ENCODE measurements around the gene STAT5B. TPM values are rescaled to one million over a fixed set of nuclear protein-coding genes. Genes with fewer than 3 reads are reported as not detected.
"Not testable (repeated sequence)": the region's sequence is repeated elsewhere in the genome, so short reads cannot be mapped to it uniquely, and the experiment has no call there.

Gene STAT5B
- total RNA-seq, 1 experiment from 2014 or later: 24.3 TPM

DNA sequence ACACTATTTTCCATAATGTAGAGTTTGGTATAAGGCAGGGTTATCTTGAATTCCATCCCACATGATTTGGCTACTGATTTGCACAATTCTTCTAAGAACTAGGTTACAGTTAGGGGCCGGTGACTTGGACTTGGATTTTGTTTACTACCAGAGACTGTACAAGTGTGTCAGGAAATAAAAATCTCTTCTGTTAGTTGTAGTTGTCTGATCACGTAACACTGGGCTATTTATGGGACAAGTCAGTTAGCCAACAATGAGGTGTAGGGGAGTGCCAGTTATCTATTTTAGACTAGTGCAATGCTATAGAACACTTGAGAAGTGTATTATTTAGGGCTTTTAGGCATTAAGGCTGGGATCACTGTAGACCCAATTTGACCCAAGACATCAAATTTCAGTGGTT lies 42.2 kb downstream of the STAT5B start:
- Histone ChIP-seq H3K27me3 (no peaks in the 10 kb centered on the region), H3K4me3 (no peak overlapping the region), H3K36me3 (no peaks in the 10 kb centered on the region), H3K9me3 (no peaks in the 10 kb centered on the region)
- no peak for DNase-seq

DNA sequence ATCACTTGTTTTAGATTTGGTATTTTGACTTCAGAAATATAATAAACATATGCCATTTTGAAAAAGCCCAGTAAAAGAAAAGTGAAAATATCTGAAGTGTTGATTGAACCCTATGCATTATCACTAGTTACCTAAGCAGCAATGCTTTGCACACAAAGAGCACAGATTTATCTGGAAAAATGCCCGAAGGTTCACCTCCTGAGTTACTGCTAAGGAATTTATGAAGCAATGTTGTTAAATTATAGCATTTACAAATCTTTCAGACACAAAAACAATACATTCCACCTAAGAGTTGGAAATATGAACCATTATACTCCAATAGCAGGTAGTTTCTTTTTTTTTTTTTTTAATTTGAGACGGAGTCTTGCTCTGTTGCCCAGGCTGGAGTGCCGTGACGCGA lies 43.0 kb downstream of the STAT5B start:
- H3K4me3 ChIP-seq: no peak overlapping the region
- DNase-seq: no peak
- no peaks in the 10 kb centered on the region for H3K27me3 ChIP-seq
- H3K36me3 ChIP-seq: no peaks in the 10 kb centered on the region
- no peaks in the 10 kb centered on the region for H3K9me3 ChIP-seq

DNA sequence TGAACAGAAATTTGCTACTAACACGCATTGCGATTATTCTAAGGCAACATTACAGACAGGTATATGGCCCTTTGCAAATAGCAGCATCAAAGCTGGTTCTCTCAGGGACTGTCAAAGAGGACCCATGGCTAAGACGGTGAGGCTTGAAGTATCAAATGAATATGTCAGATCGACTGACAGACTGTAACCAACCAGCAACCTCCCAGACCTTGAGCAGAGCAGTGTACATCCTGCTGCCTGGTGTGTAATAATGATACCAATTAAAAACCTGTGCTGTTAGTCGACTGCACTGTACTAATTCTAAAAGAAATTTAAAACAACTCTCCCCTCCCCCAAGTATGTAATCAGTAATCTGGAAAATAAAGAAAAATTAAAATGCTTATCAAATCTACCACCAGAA lies 46.0 kb downstream of the STAT5B start:
- no peaks in the 10 kb centered on the region for H3K27me3 ChIP-seq
- H3K9me3 ChIP-seq: no peaks in the 10 kb centered on the region
- 0 out of 2 replicates have a peak, but pooled peaks cover 4% of the 10 kb centered on the region for H3K36me3 ChIP-seq
- DNase-seq: no peak
- no peak overlapping the region for H3K4me3 ChIP-seq

DNA sequence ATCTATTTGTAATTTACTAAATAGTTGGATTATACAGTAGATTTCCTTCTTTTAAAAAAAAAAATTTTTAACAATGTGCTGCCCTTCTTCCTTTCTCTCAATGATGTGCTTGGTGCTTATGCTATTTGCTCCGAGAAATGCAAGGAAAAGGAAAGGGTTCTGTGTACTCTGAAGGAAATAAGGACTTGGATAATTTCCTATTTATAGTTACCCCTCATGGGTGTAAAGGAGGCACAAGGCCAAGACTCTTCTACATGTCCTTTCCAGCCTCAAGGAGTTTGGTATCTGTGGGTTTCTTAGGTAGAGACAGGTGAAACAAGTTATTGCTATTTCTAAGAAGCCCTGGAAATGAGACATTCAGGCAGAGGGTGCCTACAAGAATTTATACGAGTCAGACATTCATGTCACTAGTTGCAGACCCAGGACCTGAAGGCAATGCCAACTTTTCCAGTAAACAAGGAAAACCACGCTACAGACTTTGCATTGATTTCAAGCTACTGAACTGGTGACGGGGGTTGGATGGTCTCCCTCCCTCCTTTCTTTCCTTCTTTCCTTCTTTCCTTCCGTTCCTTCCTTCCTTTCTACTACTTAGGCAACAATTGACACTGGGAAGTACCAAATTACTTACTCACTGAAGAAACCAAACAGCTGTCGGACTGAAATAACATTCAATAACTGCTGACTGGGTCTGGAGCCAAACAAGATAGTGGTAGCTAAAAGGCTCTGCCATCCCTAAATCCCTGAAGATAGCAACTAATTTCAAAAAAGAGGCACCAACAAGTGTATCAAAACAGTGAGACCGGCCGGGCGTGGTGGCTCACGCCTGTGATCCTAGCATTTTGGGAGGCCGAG lies 48.1 kb downstream of the STAT5B start:
- Histone ChIP-seq H3K9me3 (no peaks in the 10 kb centered on the region), H3K36me3 (peaks cover 7% of the 10 kb centered on the region; the same call in 1 of the 2 replicates), H3K27me3 (no peaks in the 10 kb centered on the region), H3K4me3 (no peak overlapping the region)
- no peak for DNase-seq

DNA sequence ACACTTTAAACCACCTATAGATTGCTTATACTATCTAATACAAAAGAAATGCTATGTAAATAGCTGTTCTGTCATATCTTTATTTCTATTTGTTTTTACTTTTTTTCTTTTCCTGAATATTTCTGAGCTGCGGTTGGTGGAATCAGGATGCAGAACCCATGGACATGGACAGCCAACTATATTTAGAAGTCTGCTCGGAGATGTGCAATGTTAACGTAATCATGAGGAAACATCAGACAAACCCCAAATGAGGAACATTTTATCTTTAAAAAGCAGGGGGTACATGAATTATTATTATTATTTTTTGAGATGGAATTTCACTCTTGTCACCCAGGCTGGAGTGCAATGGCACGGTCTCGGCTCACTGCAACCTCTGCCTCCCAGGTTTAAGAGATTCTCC lies 50.5 kb downstream of the STAT5B start:
- no peak for DNase-seq
- peaks cover 8% of the 10 kb centered on the region for H3K36me3 ChIP-seq
- no peaks in the 10 kb centered on the region for H3K27me3 ChIP-seq
- no peak overlapping the region for H3K4me3 ChIP-seq
- H3K9me3 ChIP-seq: no peaks in the 10 kb centered on the region

DNA sequence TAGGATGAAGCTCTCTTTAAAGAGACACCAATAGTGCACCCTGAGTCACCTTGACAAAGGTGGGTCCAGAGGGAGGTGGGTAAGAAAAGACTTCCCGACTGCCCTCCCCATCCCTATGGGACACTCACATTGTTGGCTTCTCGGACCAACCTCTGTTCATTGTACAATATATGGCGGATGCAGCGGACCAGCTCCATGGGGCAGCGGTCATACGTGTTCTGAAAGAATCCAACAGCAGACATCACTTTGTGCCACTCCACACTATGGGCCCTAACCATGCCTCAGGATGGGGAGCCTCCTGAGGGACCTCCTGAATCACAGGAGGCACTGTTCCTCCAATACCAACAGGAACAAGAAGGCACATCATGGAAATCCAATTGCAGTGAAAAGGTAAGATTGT lies 51.5 kb downstream of the STAT5B start:
- no peak for DNase-seq
- no peak overlapping the region for H3K4me3 ChIP-seq
- H3K36me3 ChIP-seq: peaks cover 8% of the 10 kb centered on the region
- H3K27me3 ChIP-seq: no peaks in the 10 kb centered on the region
- no peaks in the 10 kb centered on the region for H3K9me3 ChIP-seq

DNA sequence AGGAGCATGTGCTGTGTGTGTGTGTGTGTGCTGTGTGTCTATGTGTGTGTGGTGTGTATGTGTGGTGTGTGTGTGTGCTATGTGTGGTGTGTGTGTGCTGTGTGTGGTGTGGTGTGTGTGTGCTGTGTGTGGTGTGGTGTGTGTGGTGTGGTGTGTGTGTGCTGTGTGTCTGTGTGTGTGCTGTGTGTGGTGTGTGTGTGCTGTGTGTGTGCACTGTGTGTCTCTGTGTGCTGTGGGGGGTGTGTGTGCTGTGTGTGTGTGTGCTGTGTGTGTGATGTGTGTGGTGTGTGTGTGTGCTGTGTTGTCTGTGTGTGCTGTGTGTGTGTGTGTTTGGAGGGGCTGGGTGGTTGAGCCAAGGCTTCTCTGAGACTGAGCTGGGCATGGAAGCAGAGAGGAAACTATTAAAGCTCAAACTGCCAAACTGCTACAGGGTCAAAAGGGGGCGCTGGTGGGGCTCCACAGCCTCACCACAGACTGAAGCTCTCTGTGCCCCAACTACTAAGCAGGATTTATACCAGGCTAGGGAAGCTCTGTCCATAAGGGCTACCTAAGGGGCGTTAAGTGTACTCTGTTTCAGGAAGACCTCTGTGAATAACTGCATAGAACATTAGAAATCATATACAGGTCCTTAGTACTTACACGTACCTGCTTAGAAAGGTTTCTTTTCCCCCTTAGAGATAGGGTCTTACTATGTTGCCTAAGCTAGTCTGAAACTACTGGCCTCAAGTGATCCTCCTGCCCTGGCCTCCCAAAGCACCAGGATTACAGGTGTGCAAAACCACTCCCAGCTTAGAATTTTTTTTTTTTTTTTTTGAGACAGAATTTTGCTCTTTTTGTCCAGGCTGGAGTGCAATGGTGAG lies 54.1 kb downstream of the STAT5B start:
- no peaks in the 10 kb centered on the region for H3K27me3 ChIP-seq
- H3K9me3 ChIP-seq: no peaks in the 10 kb centered on the region
- DNase-seq: peak; percentile 28
- no peak overlapping the region for H3K4me3 ChIP-seq
- H3K36me3 ChIP-seq: peaks cover 13% of the 10 kb centered on the region

DNA sequence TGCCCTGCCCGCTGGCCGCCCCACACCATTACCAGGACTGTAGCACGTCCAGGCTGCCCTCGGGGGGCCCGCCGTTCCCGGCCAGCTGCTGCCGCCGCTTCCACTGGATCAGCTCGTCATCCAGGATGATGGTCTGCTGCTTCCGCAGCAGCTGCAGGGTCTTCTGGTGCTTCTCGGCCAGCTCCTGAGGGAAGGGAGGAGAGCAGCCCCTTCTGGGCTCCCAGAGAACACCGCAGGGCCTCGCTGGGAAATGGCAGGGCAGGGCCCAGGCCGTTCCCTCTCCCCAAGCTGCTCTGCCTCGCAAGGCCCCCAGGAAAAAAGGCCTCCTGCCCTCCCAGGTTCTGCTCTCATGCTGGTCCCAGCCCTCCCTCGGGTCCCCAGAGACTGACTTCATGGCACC lies 56.9 kb downstream of the STAT5B start:
- peaks cover 17% of the 10 kb centered on the region for H3K36me3 ChIP-seq
- H3K27me3 ChIP-seq, H3K4me3 ChIP-seq, H3K9me3 ChIP-seq, DNase-seq: not testable (repeated sequence)

DNA sequence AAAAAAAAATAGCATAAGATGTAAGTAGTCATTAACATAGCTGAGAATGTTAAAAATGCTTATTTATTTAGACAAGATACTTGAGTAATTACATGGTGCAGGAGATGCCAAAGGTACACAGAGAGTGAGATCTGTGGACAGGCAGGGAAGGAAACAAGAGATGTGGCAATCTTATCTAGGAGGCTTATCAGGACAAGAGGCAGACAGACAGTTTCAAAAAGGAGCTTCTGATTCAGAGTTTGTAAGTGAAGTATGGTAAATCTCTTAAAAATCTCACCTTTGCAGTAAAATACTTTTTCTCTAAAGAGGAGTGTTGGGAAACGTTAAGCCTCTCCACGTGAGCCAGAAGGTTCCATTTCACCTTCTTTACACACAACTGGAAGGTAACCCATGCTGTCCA lies 62.0 kb downstream of the STAT5B start:
- H3K4me3 ChIP-seq: no peak overlapping the region
- H3K36me3 ChIP-seq: peaks cover 32% of the 10 kb centered on the region
- H3K27me3 ChIP-seq: no peaks in the 10 kb centered on the region
- no peak for DNase-seq
- no peaks in the 10 kb centered on the region for H3K9me3 ChIP-seq

DNA sequence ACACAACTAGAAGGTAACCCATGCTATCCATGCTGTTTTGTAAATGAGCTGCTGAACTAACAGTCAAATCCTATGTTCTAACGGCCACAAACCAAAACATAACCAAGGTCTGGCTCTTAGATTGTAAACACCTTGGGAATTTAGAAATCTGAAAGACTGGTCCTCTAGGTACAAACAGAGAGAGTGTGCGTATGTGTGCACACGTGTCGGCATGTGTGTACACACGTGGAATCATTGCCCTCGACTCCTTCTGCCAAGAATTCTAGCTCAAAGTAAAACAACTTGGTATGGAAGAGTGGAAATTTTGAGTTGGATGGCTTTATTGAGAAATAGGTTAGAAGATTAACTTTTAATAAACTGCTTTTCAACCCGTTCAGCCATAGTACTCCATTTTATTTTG lies 63.8 kb downstream of the STAT5B start:
- H3K4me3 ChIP-seq: no peak overlapping the region
- H3K9me3 ChIP-seq: no peaks in the 10 kb centered on the region
- H3K27me3 ChIP-seq: no peaks in the 10 kb centered on the region
- H3K36me3 ChIP-seq: peaks cover 36% of the 10 kb centered on the region
- DNase-seq: no peak

DNA sequence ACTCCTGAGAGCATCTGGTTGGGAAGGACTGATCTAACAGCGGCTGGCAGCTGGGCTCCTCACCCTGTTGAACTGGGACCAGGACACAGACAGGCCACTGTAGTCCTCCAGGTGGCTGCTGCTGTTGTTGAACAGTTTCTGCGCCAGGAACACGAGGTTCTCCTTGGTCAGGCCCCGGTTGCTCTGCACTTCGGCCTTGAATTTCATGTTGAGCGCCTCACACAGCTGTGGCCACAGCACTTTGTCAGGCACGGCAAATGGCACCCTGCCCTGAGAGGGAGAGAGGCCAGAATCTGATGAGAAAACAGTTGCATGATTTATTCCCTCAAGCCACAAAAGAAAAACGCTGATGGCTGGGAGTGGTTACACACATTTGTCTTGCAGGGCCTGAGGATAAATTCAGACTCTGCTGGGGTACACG lies 64.3 kb downstream of the STAT5B start:
- not testable (repeated sequence) for H3K27me3 ChIP-seq, H3K9me3 ChIP-seq, H3K4me3 ChIP-seq
- H3K36me3 ChIP-seq: peaks cover 36% of the 10 kb centered on the region
- peak; percentile 56 for DNase-seq

DNA sequence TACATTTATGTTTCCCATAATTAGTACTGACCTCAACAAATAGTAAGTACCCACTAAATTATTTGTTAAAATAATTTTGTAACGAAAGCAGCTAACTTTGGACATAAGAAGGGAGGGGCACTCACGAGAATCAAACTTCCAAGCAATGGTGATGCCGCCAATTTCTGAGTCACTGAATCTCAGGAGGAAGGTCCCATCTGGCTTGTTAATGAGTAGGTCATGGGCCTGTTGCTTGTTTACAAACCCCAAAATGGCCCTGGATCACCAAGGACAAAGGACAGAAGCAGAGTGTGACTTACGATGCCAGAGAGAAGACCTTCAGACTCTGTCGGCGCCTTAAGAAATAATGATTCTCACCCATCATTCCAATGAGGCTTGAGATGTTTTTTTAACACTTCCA lies 66.1 kb downstream of the STAT5B start:
- no peaks in the 10 kb centered on the region for H3K27me3 ChIP-seq
- H3K9me3 ChIP-seq: no peaks in the 10 kb centered on the region
- H3K36me3 ChIP-seq: peaks cover 35% of the 10 kb centered on the region
- DNase-seq: no peak
- H3K4me3 ChIP-seq: no peak overlapping the region

DNA sequence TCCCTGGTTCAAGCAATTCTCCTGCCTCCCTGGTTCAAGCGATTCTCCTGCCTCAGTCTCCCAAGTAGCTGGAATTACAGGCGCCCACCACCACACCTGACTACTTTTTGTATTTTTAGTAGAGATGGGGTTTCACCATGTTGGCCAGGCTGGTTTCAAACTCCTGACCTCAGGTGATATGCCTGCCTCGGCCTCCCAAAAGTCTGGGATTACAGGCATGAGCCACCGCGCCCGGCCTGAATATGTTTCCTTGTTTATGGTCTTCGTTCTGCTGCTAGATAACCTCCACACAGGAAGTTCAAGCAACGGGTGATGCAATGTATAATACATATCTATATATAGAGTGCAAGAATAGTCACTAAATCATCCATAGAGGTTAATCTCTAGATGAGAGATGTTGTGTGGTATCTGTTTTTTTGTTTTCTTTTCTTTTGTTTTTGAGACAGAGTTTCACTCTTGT lies 70.0 kb downstream of the STAT5B start:
- H3K27me3 ChIP-seq, H3K4me3 ChIP-seq, DNase-seq, H3K9me3 ChIP-seq: not testable (repeated sequence)
- peaks cover 32% of the 10 kb centered on the region for H3K36me3 ChIP-seq

DNA sequence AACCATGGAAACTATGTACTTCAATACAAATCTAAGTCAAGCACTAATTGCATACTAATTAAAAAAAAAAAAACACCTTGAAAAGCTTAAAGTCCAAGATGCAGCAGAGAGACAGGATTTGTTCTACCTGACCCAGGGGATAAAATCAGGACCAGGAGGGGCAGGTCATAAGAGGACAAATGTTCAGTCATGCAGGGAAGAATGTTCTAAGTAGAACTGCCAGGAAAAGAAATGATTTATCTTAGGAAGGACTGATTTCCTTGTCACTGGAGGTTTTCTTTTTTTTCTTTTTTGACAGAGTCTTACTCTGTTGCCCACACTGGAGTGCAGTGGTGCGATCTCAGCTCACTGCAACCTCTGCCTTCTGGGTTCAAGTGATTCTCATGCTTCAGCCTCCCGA lies 72.8 kb downstream of the STAT5B start:
- DNase-seq: no peak
- Histone ChIP-seq H3K36me3 (peaks cover 13% of the 10 kb centered on the region), H3K27me3 (no peaks in the 10 kb centered on the region), H3K9me3 (no peaks in the 10 kb centered on the region), H3K4me3 (no peak overlapping the region)

DNA sequence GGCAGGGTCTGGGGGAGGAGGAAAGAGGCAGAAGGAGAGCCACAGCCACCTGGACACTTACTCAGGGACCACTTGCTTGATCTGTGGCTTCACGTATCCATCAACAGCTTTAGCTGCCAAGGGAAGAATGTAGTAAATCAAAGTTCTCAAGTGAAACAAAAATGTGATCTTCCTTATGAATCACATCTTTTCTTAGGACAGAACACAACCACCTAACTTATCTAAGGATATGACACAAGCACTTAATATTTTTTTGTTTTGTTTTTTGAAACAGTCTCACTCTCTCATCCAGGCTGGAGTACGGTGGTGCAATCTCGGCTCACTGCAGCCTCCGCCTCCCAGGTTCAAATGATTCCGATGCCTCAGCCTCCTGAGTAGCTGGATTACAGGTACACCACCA lies 73.5 kb downstream of the STAT5B start:
- Histone ChIP-seq H3K9me3 (no peaks in the 10 kb centered on the region), H3K27me3 (no peaks in the 10 kb centered on the region), H3K4me3 (no peak overlapping the region), H3K36me3 (peaks cover 11% of the 10 kb centered on the region)
- DNase-seq: no peak

DNA sequence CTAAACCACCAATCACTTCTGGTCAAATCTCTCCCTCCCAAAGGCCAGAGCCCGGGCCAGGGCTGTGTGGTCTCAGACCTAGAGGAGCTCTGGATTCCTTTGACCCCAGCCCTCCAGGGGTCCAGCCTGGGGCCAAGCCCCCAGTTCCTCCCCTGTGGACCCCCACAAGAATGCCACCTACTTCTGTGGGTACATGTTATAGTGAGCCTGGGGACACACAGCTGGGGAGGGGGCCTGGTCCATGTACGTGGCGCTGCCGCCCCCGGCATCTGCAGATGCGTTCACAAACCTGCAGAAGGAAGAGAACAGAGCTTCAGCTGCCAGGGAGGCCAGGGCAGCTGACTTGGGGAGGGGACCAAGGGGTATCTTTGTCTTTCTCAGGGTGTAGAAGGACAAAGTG lies 74.0 kb downstream of the STAT5B start:
- Histone ChIP-seq H3K4me3 (no peak overlapping the region), H3K36me3 (peaks cover 6% of the 10 kb centered on the region), H3K9me3 (no peaks in the 10 kb centered on the region), H3K27me3 (no peaks in the 10 kb centered on the region)
- no peak for DNase-seq

DNA sequence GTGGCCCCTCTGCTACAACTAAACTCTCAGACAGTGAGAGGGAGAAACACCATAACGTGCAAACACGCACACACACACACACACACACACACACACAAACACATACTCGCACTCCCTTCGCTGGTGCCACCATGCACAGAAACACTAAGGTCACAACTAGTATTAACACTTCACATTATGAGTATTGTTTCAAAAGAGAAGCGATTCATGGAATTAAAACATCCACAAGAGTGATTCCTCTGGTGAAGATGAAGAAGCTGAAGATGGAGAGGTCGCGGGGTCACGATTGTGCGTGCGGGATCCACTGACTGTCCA lies 74.8 kb downstream of the STAT5B start:
- no peak for DNase-seq
- Histone ChIP-seq H3K4me3 (no peak overlapping the region), H3K9me3 (no peaks in the 10 kb centered on the region), H3K27me3 (no peaks in the 10 kb centered on the region), H3K36me3 (peaks cover 5% of the 10 kb centered on the region)
